Common myeloid progenitor, CD34-positive (primary cell): Measurements from ENCODE around the gene CDH4.
A peak's percentile ranks its signal among the peaks of the same experiment; 100 is the strongest.

Source experiments
- CTCF ChIA-PET: fragments of 350-600 bp; sonication (Branson Sonifier 250); formaldehyde crosslinking; loops from one replicate; lab custom pipeline; 2021; ENCODE audit warnings: antibody characterized with exemption; lab: Charles Lee
- POLR2A ChIA-PET: fragments of 350-600 bp; sonication (Branson Sonifier 250); formaldehyde crosslinking; loops from one replicate; lab custom pipeline; 2021; ENCODE audit warnings: antibody characterized with exemption; lab: Charles Lee
- DNase-seq, 3 donors: peaks; one replicate each; pipeline versions ENCODE4 v3.0.0 to v3.0.0-alpha.2; 2013
- H3K27ac ChIP-seq, 2 experiments: 1 replicate in 1 of 2; 2 replicates in 1 of 2; pipeline ENCODE4 v1.7.0; 2013; ENCODE audit warnings: inconsistent platforms in 2 of 2, low read length in 2 of 2, mild to moderate bottlenecking in 2 of 2, low read depth in 1 of 2, moderate library complexity in 1 of 2; ENCODE audit not compliant: severe bottlenecking in 2 of 2, insufficient read depth in 1 of 2, poor library complexity in 1 of 2
- H3K27me3 ChIP-seq, 5 experiments: replicated peaks in 2 of 5; 1 replicate in 3 of 5; 2 replicates in 2 of 5; pipeline versions ENCODE4 v1.6.1 to v1.7.0; 2013; ENCODE audit warnings: low read length in 4 of 5, mild to moderate bottlenecking in 2 of 5, moderate library complexity in 2 of 5, inconsistent platforms in 1 of 5; ENCODE audit not compliant: insufficient read depth in 5 of 5, control insufficient read depth in 4 of 5
- H3K36me3 ChIP-seq, 4 experiments: 1 replicate in 2 of 4; 2 replicates in 2 of 4; pipeline versions ENCODE4 v1.6.1 to v1.7.0; 2013; ENCODE audit warnings: low read length in 3 of 4, control low read depth in 1 of 4, mild to moderate bottlenecking in 1 of 4; ENCODE audit not compliant: control insufficient read depth in 4 of 4, insufficient read depth in 4 of 4
- H3K4me1 ChIP-seq, 4 experiments: 1 replicate in 3 of 4; 2 replicates in 1 of 4; pipeline versions ENCODE4 v1.6.1 to v1.7.1; 2013; ENCODE audit warnings: low read length in 3 of 4, mild to moderate bottlenecking in 3 of 4, control low read depth in 1 of 4, inconsistent platforms in 1 of 4, moderate library complexity in 1 of 4; ENCODE audit not compliant: control insufficient read depth in 4 of 4, insufficient read depth in 4 of 4; ENCODE audit errors: control extremely low read depth in 1 of 4
- H3K4me3 ChIP-seq, 7 experiments: 1 replicate in 4 of 7; 2 replicates in 3 of 7; pipeline versions ENCODE4 v1.5.1 to v1.7.0; 2013; ENCODE audit warnings: mild to moderate bottlenecking in 7 of 7, low read length in 6 of 7, moderate library complexity in 6 of 7, inconsistent platforms in 2 of 7, low read depth in 2 of 7, control low read depth in 1 of 7; ENCODE audit not compliant: insufficient read depth in 4 of 7, control insufficient read depth in 1 of 7; ENCODE audit errors: extremely low read depth in 1 of 7
- H3K9me3 ChIP-seq, 5 experiments: 1 replicate in 4 of 5; 2 replicates in 1 of 5; pipeline versions ENCODE4 v1.6.1 to v1.7.1; 2013; ENCODE audit warnings: low read length in 4 of 5, mild to moderate bottlenecking in 2 of 5, inconsistent platforms in 1 of 5, low read depth in 1 of 5, moderate library complexity in 1 of 5; ENCODE audit not compliant: control insufficient read depth in 4 of 5, insufficient read depth in 2 of 5; ENCODE audit errors: control extremely low read depth in 1 of 5
- WGBS: methylation state at CpG from one replicate; pipeline ENCODE4 v1.1.5; 2013; ENCODE audit not compliant: insufficient coverage; 5-methylcytosine and 5-hydroxymethylcytosine counted together

Gene CDH4

GRCh38 chr20:61745397-61746146 lies 493.5 kb downstream of the CDH4 start:
- Histone ChIP-seq H3K36me3 (no peaks in the 10 kb centered on the region), H3K4me3 (no peak overlapping the region), H3K27ac (no peak overlapping the region), H3K4me1 (no peaks in the 10 kb centered on the region), H3K27me3 (no peaks in the 10 kb centered on the region), H3K9me3 (peaks cover 0 to 7% (median 0%) of the 10 kb centered on the region in 5 experiments)
- peak in 2 of 3 donors; percentile 6 to 9 for DNase-seq
- 98% methylated on average over 17 of the region's 20 CpGs for WGBS
- POLR2A ChIA-PET: no interaction called here
- CTCF ChIA-PET: no interaction called here

DNA sequence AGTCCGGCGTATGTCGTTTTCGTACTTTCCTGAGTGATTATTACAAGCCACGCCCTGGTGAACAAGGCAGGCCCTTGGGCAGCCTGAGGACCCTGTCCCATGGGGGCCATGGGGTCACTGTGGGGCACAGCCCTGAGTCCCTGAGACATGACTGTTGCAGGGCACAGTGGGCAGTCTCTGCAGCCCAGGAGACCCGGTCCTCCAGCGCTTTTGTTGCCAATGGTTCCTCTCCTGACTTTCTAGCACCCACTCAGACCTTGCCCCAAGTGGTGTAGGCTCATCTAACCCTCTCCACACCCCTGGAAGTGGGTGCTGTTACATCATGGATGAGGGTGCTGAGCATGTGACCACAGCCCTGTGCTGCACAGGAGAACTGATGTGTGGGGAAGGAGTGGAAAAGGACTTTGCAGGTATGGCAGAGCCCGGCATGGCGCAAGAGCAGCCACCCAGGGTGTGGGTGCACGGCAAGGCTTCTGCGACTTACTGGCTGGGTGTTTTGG lies 494.1 kb downstream of the CDH4 start:
- no peaks in the 10 kb centered on the region for H3K36me3 ChIP-seq
- no peaks in the 10 kb centered on the region for H3K4me1 ChIP-seq
- no peaks in the 10 kb centered on the region for H3K27me3 ChIP-seq
- ChIA-PET POLR2A (no interaction called here), CTCF (no interaction called here)
- no peak overlapping the region for H3K27ac ChIP-seq
- no peak for DNase-seq
- WGBS: 97% methylated on average over 10 of the region's 11 CpGs
- peaks cover 0 to 13% (median 0%) of the 10 kb centered on the region in 5 experiments for H3K9me3 ChIP-seq
- H3K4me3 ChIP-seq: no peak overlapping the region

DNA sequence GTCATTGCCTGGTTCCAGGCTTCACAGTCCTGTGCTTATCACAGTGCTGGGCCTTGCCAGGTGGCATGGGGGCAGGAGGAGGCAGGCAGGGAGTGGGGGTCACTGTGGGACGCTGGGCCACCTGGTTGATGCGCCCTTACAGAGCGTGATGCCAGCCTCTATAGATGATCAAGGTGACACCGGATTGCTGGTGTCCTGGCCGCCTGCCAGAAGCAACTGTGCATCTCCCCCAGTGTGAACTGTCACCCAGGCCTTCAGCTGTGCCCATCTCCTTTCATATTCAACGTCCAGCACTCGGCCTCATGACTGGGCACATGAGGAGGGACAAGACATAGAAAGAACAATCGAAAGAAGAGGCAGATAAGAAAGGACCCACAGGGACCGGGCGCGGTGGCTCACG lies 494.7 kb downstream of the CDH4 start:
- Histone ChIP-seq H3K27me3 (no peaks in the 10 kb centered on the region), H3K4me3 (no peak overlapping the region), H3K9me3 (peaks cover 0 to 18% (median 0%) of the 10 kb centered on the region in 5 experiments), H3K36me3 (no peaks in the 10 kb centered on the region), H3K27ac (no peak overlapping the region), H3K4me1 (no peaks in the 10 kb centered on the region)
- ChIA-PET CTCF (no interaction called here), POLR2A (no interaction called here)
- no peak for DNase-seq
- WGBS: 97% methylated on average over 11 of the region's 12 CpGs

DNA sequence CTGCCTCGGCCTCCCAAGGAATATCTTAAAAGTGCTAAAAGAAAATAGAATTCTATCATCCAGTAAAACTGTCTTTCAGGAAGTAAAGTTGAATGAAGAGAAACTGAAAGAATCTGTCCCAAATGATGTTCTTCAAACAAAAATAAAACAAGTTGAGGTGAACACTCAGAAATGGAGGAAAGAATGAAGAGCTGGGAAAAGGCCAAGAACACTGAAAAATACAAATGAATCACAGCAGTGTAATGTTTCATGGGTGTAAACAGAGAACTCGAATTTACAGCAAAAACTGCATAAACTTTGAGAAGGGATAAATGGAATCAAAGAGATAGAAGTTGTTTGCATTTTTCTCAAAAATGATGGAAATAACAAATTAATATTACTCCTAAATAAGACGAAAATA lies 496.3 kb downstream of the CDH4 start:
- H3K4me1 ChIP-seq: peaks cover 0 to 5% (median 0%) of the 10 kb centered on the region in 4 experiments
- ChIA-PET POLR2A (no interaction called here), CTCF (no interaction called here)
- no peaks in the 10 kb centered on the region for H3K36me3 ChIP-seq
- H3K4me3 ChIP-seq: no peak overlapping the region
- no peaks in the 10 kb centered on the region for H3K27me3 ChIP-seq
- H3K9me3 ChIP-seq: peaks cover 0 to 19% (median 0%) of the 10 kb centered on the region in 5 experiments
- H3K27ac ChIP-seq: no peak overlapping the region
- 100% methylated on average over 1 of the region's 3 CpGs for WGBS
- DNase-seq: no peak

- Histone ChIP-seq H3K4me3 (no peak overlapping the region), H3K36me3 (no peaks in the 10 kb centered on the region), H3K27ac (no peak overlapping the region), H3K4me1 (peaks cover 0 to 10% (median 0%) of the 10 kb centered on the region in 4 experiments), H3K27me3 (peaks cover 0 to 2% (median 0%) of the 10 kb centered on the region in 5 experiments), H3K9me3 (peaks cover 0 to 19% (median 0%) of the 10 kb centered on the region in 5 experiments)
- ChIA-PET POLR2A (no interaction called here), CTCF (no interaction called here)
- 86% methylated on average over 5 of the region's 6 CpGs for WGBS
- DNase-seq: no peak
These were observed 497.5 kb downstream of the CDH4 start for GRCh38 chr20:61749406-61750075.

DNA sequence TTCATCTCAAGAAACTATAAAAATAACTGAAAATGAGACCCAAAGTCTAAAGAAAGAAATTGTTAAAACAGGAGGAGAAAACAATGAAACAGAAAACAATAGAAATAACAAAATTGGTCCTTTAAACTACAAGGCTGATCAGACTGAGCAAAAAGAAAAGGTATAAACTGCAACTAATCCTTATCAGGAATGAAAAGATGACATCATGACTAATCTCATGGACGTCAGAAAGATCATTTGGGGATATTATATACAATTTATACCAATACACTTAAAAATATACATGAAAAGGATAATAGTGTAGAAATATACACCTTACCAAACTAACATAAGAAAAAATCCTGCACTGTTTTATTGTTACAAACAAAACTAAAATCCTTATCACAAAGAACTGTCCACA lies 498.0 kb downstream of the CDH4 start:
- POLR2A ChIA-PET: no interaction called here
- Histone ChIP-seq H3K27me3 (peaks cover 0 to 3% (median 0%) of the 10 kb centered on the region in 5 experiments), H3K36me3 (no peaks in the 10 kb centered on the region), H3K4me3 (no peak overlapping the region), H3K27ac (no peak overlapping the region), H3K9me3 (peaks cover 0 to 19% (median 0%) of the 10 kb centered on the region in 5 experiments), H3K4me1 (peaks cover 0 to 10% (median 0%) of the 10 kb centered on the region in 4 experiments)
- CTCF ChIA-PET: no interaction called here
- no peak for DNase-seq
- WGBS: no CpG with 5 or more reads among the region's 1 CpG

DNA sequence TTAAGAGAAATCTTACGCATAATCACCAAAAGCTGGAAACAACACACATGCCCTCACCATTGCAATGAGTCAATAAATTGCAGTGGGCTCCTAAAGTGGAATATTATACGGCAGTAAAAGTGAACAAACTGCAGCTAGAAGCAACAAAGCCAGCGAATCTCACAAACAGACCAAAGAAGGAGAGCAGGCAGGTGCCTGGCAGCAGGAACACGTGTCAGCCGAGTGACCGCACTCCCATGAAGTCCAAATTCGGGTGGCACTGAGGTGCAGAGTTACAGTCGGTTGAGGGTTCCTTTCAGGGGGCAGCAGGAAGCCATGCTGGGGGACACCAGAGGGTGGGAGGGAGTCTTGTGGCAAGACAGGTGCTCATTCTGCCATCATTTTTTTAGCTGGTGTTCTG lies 500.5 kb downstream of the CDH4 start:
- Histone ChIP-seq H3K9me3 (peaks cover 0 to 14% (median 0%) of the 10 kb centered on the region in 5 experiments), H3K36me3 (no peaks in the 10 kb centered on the region), H3K4me1 (peaks cover 0 to 10% (median 0%) of the 10 kb centered on the region in 4 experiments), H3K4me3 (no peak overlapping the region), H3K27ac (no peak overlapping the region), H3K27me3 (peaks cover 0 to 3% (median 0%) of the 10 kb centered on the region in 5 experiments)
- no peak for DNase-seq
- ChIA-PET CTCF (no interaction called here), POLR2A (no interaction called here)
- 97% methylated on average over 7 of the region's 8 CpGs for WGBS
